ENCODE measurements around the gene ADM2. TPM values are rescaled to one million over a fixed set of nuclear protein-coding genes. Genes with fewer than 3 reads are reported as not detected.

Gene ADM2
- total RNA-seq, 3 donors from 2014 or later = 4.8 to 9.4 (median 8.2) TPM

GRCh38 chr22:50456026-50456425 lies 25.3 kb upstream of the ADM2 start:
- Mint-ChIP-seq H3K4me1 (ENCODE audit: low read depth) (peaks cover 10% of the 10 kb centered on the region), H3K4me3 (no peak overlapping the region), H3K36me3 (ENCODE audit: insufficient read depth) (peaks cover 39% of the 10 kb centered on the region), H3K9me3 (no peaks in the 10 kb centered on the region), H3K27me3 (ENCODE audit: low read depth) (no peaks in the 10 kb centered on the region)
- no peak for ATAC-seq
- DNase-seq = no peak

GRCh38 chr22:50456466-50457234 lies 24.7 kb upstream of the ADM2 start:
- Mint-ChIP-seq H3K4me1 (ENCODE audit: low read depth) (peaks cover 10% of the 10 kb centered on the region), H3K9me3 (no peaks in the 10 kb centered on the region), H3K4me3 (no peak overlapping the region), H3K36me3 (ENCODE audit: insufficient read depth) (peaks cover 35% of the 10 kb centered on the region), H3K27me3 (ENCODE audit: low read depth) (no peaks in the 10 kb centered on the region)
- DNase-seq (no peak), ATAC-seq (peak in 1 of 2 donors; percentile 19)

GRCh38 chr22:50459016-50459415 lies 22.3 kb upstream of the ADM2 start:
- no peak overlapping the region for H3K4me3 Mint-ChIP-seq
- H3K36me3 Mint-ChIP-seq (ENCODE audit: insufficient read depth) = peaks cover 33% of the 10 kb centered on the region
- no peaks in the 10 kb centered on the region for H3K9me3 Mint-ChIP-seq
- no peak for DNase-seq
- no peak for ATAC-seq
- no peaks in the 10 kb centered on the region for H3K27me3 Mint-ChIP-seq (ENCODE audit: low read depth)
- H3K4me1 Mint-ChIP-seq (ENCODE audit: low read depth) = no peaks in the 10 kb centered on the region

- Mint-ChIP-seq H3K36me3 (ENCODE audit: insufficient read depth) (peaks cover 31% of the 10 kb centered on the region), H3K9me3 (no peaks in the 10 kb centered on the region), H3K4me1 (ENCODE audit: low read depth) (no peaks in the 10 kb centered on the region), H3K4me3 (no peak overlapping the region), H3K27me3 (ENCODE audit: low read depth) (no peaks in the 10 kb centered on the region)
- DNase-seq = no peak
- no peak for ATAC-seq
Measured at GRCh38 chr22:50459496-50460140, 21.7 kb upstream of the ADM2 start.

GRCh38 chr22:50460938-50461337 lies 20.4 kb upstream of the ADM2 start:
- DNase-seq (no peak), ATAC-seq (no peak)
- H3K27me3 Mint-ChIP-seq (ENCODE audit: low read depth) = no peaks in the 10 kb centered on the region
- H3K36me3 Mint-ChIP-seq (ENCODE audit: insufficient read depth) = peaks cover 29% of the 10 kb centered on the region
- no peaks in the 10 kb centered on the region for H3K9me3 Mint-ChIP-seq
- no peaks in the 10 kb centered on the region for H3K4me1 Mint-ChIP-seq (ENCODE audit: low read depth)
- no peak overlapping the region for H3K4me3 Mint-ChIP-seq

- Mint-ChIP-seq H3K9me3 (no peaks in the 10 kb centered on the region), H3K4me1 (ENCODE audit: low read depth) (no peaks in the 10 kb centered on the region), H3K4me3 (no peak overlapping the region), H3K36me3 (ENCODE audit: insufficient read depth) (peaks cover 31% of the 10 kb centered on the region), H3K27me3 (ENCODE audit: low read depth) (no peaks in the 10 kb centered on the region)
- ATAC-seq (no peak), DNase-seq (no peak)
Measured at GRCh38 chr22:50461536-50461935, 19.8 kb upstream of the ADM2 start.

- Mint-ChIP-seq H3K4me1 (ENCODE audit: low read depth) (no peaks in the 10 kb centered on the region), H3K27me3 (ENCODE audit: low read depth) (no peaks in the 10 kb centered on the region), H3K36me3 (ENCODE audit: insufficient read depth) (peaks cover 35% of the 10 kb centered on the region), H3K4me3 (no peak overlapping the region), H3K9me3 (no peaks in the 10 kb centered on the region)
- ATAC-seq (no peak), DNase-seq (no peak)
Measured at GRCh38 chr22:50461979-50462540, 19.3 kb upstream of the ADM2 start.

- peaks cover under 1% of the 10 kb centered on the region for H3K4me1 Mint-ChIP-seq (ENCODE audit: low read depth)
- H3K27me3 Mint-ChIP-seq (ENCODE audit: low read depth) = no peaks in the 10 kb centered on the region
- H3K9me3 Mint-ChIP-seq = no peaks in the 10 kb centered on the region
- H3K36me3 Mint-ChIP-seq (ENCODE audit: insufficient read depth) = peaks cover 31% of the 10 kb centered on the region
- ATAC-seq (no peak), DNase-seq (no peak)
- H3K4me3 Mint-ChIP-seq = no peak overlapping the region
Measured at GRCh38 chr22:50463188-50463900, 18.0 kb upstream of the ADM2 start.

- H3K4me3 Mint-ChIP-seq = no peak overlapping the region
- no peak for DNase-seq
- peaks cover 22% of the 10 kb centered on the region for H3K36me3 Mint-ChIP-seq (ENCODE audit: insufficient read depth)
- H3K4me1 Mint-ChIP-seq (ENCODE audit: low read depth) = peaks cover 11% of the 10 kb centered on the region
- H3K27me3 Mint-ChIP-seq (ENCODE audit: low read depth) = no peaks in the 10 kb centered on the region
- ATAC-seq = no peak
- no peaks in the 10 kb centered on the region for H3K9me3 Mint-ChIP-seq
Measured at GRCh38 chr22:50464451-50464850, 16.9 kb upstream of the ADM2 start.

- peaks cover 21% of the 10 kb centered on the region for H3K36me3 Mint-ChIP-seq (ENCODE audit: insufficient read depth)
- no peak overlapping the region for H3K4me3 Mint-ChIP-seq
- H3K4me1 Mint-ChIP-seq (ENCODE audit: low read depth) = peaks cover 20% of the 10 kb centered on the region
- no peaks in the 10 kb centered on the region for H3K27me3 Mint-ChIP-seq (ENCODE audit: low read depth)
- no peaks in the 10 kb centered on the region for H3K9me3 Mint-ChIP-seq
- ATAC-seq = no peak
- DNase-seq = no peak
Measured at GRCh38 chr22:50465066-50465930, 16.0 kb upstream of the ADM2 start.

GRCh38 chr22:50467341-50467740 lies 14.0 kb upstream of the ADM2 start:
- no peaks in the 10 kb centered on the region for H3K9me3 Mint-ChIP-seq
- no peak for ATAC-seq
- peaks cover 40% of the 10 kb centered on the region for H3K4me1 Mint-ChIP-seq (ENCODE audit: low read depth)
- DNase-seq = no peak
- peaks cover 14% of the 10 kb centered on the region for H3K36me3 Mint-ChIP-seq (ENCODE audit: insufficient read depth)
- no peaks in the 10 kb centered on the region for H3K27me3 Mint-ChIP-seq (ENCODE audit: low read depth)
- H3K4me3 Mint-ChIP-seq = no peak overlapping the region

GRCh38 chr22:50467773-50468440 lies 13.4 kb upstream of the ADM2 start:
- Mint-ChIP-seq H3K36me3 (ENCODE audit: insufficient read depth) (peaks cover 14% of the 10 kb centered on the region), H3K4me1 (ENCODE audit: low read depth) (peaks cover 46% of the 10 kb centered on the region), H3K27me3 (ENCODE audit: low read depth) (no peaks in the 10 kb centered on the region), H3K4me3 (no peak overlapping the region), H3K9me3 (no peaks in the 10 kb centered on the region)
- ATAC-seq (no peak), DNase-seq (no peak)

GRCh38 chr22:50468626-50469025 lies 12.7 kb upstream of the ADM2 start:
- Mint-ChIP-seq H3K4me3 (peak overlapping the region; percentile 65), H3K4me1 (ENCODE audit: low read depth) (peaks cover 53% of the 10 kb centered on the region)

More at GRCh38 chr22:50468626-50469025, 12.7 kb upstream of the ADM2 start:
- ATAC-seq (no peak), DNase-seq (no peak)
- peaks cover 13% of the 10 kb centered on the region for H3K36me3 Mint-ChIP-seq (ENCODE audit: insufficient read depth)
- no peaks in the 10 kb centered on the region for H3K27me3 Mint-ChIP-seq (ENCODE audit: low read depth)
- no peaks in the 10 kb centered on the region for H3K9me3 Mint-ChIP-seq
